ENCODE measurements around the gene KCNG2. TPM values are rescaled to one million over a fixed set of nuclear protein-coding genes. Genes with fewer than 3 reads are reported as not detected.
A peak's percentile ranks its signal among the peaks of the same experiment; 100 is the strongest.

Gene KCNG2
- total and polyA plus RNA-seq, 12 donors, result 0.06 to 2.9 (median 0.50) TPM; not detected in 3

GRCh38 chr18:79935499-79935898, 137.8 kb downstream of the KCNG2 start:
- TF ChIP-seq CTCF (IDR thresholded peaks at IDR 0.05), result no peak
- no peak for TF ChIP-seq POLR2A (IDR thresholded peaks at IDR 0.05)
- Histone ChIP-seq H3K27ac (peak overlapping the region in 2 of 5 donors; percentile 29 to 66), H3K9me3 (replicated peaks in 1 of 3) (peaks cover 0 to 13% (median 2%) of the 10 kb centered on the region in 3 donors), H3K4me1 (replicated peaks in 1 of 2) (peaks cover 0 to 17% of the 10 kb centered on the region in 2 donors), H3K27me3 (no peaks in the 10 kb centered on the region), H3K4me3 (no peak overlapping the region), H3K36me3 (replicated peaks in 1 of 2) (no peaks in the 10 kb centered on the region)
- intact Hi-C loops (cut with DNase I), result loop anchor here in 1 of 2 donors (10.0 kb wide), 1 partner anchor 61 kb away; no protein-coding TSS in a partner anchor
- peak in 1 of 7 donors; percentile 2 for DNase-seq
- WGBS, 4 donors, result 96 to 98% (median 98%) methylated on average over 3 of the region's 3 CpGs

DNA sequence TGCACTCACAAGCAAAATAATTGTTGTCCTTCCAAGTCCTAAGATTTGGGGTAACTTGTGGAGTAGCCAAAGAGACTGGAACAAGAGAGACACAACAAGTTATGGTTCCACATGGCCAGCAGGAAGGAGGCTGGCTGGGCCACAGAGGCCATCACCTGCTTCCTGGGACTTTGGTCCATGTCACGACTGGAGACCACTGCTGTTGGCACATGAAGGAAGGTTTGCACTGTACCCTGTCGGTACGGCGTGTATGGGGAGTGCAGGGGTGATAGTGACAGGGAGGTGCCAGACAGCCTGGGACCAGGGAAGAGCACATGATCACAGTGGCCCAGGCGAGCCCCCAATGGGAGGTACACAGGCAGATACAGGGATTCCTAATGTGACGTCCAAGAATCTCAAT, 138.2 kb downstream of the KCNG2 start:
- peak in 1 of 7 donors; percentile 2 for DNase-seq
- intact Hi-C loops (cut with DNase I), result loop anchor here in 1 of 2 donors (10.0 kb wide), 1 partner anchor 61 kb away; no protein-coding TSS in a partner anchor
- Histone ChIP-seq H3K4me3 (no peak overlapping the region), H3K36me3 (replicated peaks in 1 of 2) (no peaks in the 10 kb centered on the region), H3K27ac (no peak overlapping the region), H3K27me3 (no peaks in the 10 kb centered on the region), H3K4me1 (replicated peaks in 1 of 2) (peaks cover 0 to 17% of the 10 kb centered on the region in 2 donors), H3K9me3 (replicated peaks in 1 of 3) (peaks cover 0 to 9% (median 0%) of the 10 kb centered on the region in 3 donors)
- WGBS, 4 donors, result 93 to 97% (median 96%) methylated on average over 6 of the region's 6 CpGs
- TF ChIP-seq POLR2A (IDR thresholded peaks at IDR 0.05), result no peak
- no peak for TF ChIP-seq CTCF (IDR thresholded peaks at IDR 0.05)

GRCh38 chr18:79936641-79937040, 138.9 kb downstream of the KCNG2 start:
- Histone ChIP-seq H3K27me3 (no peaks in the 10 kb centered on the region), H3K27ac (no peak overlapping the region), H3K9me3 (replicated peaks in 1 of 3) (peaks cover 0 to 9% (median 0%) of the 10 kb centered on the region in 3 donors), H3K4me1 (replicated peaks in 1 of 2) (peaks cover 0 to 17% of the 10 kb centered on the region in 2 donors), H3K36me3 (replicated peaks in 1 of 2) (peaks cover 0 to 6% of the 10 kb centered on the region in 2 donors), H3K4me3 (no peak overlapping the region)
- 89 to 92% (median 91%) methylated on average over 8 to 12 of the region's 12 CpGs for WGBS, 4 donors
- intact Hi-C loops (cut with DNase I), result loop anchor here in 1 of 2 donors (10.0 kb wide), 1 partner anchor 62 kb away; no protein-coding TSS in a partner anchor
- DNase-seq, result peak in 1 of 7 donors; percentile 4
- TF ChIP-seq POLR2A (IDR thresholded peaks at IDR 0.05), result no peak
- TF ChIP-seq CTCF (IDR thresholded peaks at IDR 0.05), result no peak

DNA sequence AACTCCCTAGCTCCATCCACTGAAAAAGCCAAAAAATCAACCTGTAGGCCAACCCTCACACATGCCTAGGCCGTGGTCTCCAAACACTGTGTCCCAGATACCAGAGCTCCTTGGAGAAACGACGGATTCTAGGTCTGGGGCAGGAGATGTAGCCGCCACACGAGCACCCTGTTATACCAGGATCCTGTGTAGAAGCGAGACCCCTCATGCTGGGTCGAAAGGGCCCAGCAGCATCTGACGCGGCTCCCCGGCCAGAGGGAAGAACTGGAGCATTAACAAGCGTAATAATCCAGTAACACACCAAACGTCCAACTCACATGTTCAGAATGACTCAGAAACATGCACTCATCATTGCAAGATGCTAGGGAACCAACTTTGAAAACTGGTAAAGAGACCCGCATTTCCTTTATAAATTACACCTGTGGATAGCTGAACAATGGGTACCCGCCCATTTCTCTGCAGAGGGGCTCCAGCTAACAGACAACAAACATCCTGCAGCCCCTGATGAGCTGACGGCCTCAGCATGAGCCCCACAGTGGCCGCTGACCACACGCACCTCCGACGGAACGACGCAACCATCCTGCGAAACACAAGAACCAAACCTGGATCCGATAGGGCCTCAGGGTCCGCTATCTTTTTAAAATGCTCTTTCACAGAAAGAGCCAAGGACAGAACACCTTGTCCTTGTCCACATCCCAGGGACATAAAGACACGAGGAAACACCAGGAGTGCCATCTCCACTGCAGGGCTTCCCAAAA, 139.5 kb downstream of the KCNG2 start:
- H3K4me3 ChIP-seq, result no peak overlapping the region
- intact Hi-C loops (cut with DNase I), result loop anchor here in 1 of 2 donors (10.0 kb wide), 1 partner anchor 62 kb away; no protein-coding TSS in a partner anchor

More for the DNA sequence above, 139.5 kb downstream of the KCNG2 start:
- peaks cover 0 to 5% (median 0%) of the 10 kb centered on the region in 3 donors for H3K9me3 ChIP-seq (replicated peaks in 1 of 3)
- H3K27me3 ChIP-seq, result no peaks in the 10 kb centered on the region
- H3K27ac ChIP-seq, result no peak overlapping the region
- TF ChIP-seq CTCF (IDR thresholded peaks at IDR 0.05), result no peak
- no peak for TF ChIP-seq POLR2A (IDR thresholded peaks at IDR 0.05)
- 94 to 97% (median 95%) methylated on average over 25 of the region's 25 CpGs for WGBS, 4 donors
- H3K4me1 ChIP-seq (replicated peaks in 1 of 2), result peaks cover 0 to 17% of the 10 kb centered on the region in 2 donors
- H3K36me3 ChIP-seq (replicated peaks in 1 of 2), result peaks cover 0 to 12% of the 10 kb centered on the region in 2 donors
- peak in 1 of 7 donors; percentile 3 for DNase-seq
